Measurements from ENCODE around the gene NSD2. TPM values are rescaled to one million over a fixed set of nuclear protein-coding genes. Genes with fewer than 3 reads are reported as not detected.
A peak's percentile ranks its signal among the peaks of the same experiment; 100 is the strongest.
"Not testable (repeated sequence)": the region's sequence is repeated elsewhere in the genome, so short reads cannot be mapped to it uniquely, and the experiment has no call there.

The NSD2 gene
- total and polyA plus RNA-seq, 4 donors, result 5.1 to 71.5 (median 11.6) TPM

DNA sequence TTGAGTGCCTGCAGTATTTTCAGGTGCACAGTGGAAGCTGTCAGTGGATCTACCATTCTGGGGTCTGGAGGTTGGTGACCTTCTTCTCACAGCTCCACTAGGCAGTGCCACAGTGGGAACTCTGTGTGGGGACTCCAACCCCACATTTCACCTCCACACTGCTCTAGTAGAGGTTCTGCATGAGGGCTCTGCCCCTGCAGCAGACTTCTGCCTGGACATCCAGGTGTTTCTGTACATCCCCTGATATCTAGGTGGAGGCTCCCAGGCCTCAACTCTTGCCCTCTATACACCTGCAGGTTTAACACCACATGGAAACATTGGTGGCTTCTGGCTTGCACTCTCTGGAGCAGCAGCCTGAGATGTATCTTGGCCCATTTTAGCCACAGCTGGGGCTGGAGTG is 154.6 kb downstream of the NSD2 start (continued):
- TF ChIP-seq, protein P1, sequence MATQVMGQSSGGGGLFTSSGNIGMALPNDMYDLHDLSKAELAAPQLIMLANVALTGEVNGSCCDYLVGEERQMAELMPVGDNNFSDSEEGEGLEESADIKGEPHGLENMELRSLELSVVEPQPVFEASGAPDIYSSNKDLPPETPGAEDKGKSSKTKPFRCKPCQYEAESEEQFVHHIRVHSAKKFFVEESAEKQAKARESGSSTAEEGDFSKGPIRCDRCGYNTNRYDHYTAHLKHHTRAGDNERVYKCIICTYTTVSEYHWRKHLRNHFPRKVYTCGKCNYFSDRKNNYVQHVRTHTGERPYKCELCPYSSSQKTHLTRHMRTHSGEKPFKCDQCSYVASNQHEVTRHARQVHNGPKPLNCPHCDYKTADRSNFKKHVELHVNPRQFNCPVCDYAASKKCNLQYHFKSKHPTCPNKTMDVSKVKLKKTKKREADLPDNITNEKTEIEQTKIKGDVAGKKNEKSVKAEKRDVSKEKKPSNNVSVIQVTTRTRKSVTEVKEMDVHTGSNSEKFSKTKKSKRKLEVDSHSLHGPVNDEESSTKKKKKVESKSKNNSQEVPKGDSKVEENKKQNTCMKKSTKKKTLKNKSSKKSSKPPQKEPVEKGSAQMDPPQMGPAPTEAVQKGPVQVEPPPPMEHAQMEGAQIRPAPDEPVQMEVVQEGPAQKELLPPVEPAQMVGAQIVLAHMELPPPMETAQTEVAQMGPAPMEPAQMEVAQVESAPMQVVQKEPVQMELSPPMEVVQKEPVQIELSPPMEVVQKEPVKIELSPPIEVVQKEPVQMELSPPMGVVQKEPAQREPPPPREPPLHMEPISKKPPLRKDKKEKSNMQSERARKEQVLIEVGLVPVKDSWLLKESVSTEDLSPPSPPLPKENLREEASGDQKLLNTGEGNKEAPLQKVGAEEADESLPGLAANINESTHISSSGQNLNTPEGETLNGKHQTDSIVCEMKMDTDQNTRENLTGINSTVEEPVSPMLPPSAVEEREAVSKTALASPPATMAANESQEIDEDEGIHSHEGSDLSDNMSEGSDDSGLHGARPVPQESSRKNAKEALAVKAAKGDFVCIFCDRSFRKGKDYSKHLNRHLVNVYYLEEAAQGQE (IDR thresholded peaks at IDR 0.05), result no peak
- TF ChIP-seq FOXA1 (IDR thresholded peaks at IDR 0.05) (no peak), GABPA (IDR thresholded peaks at IDR 0.05 in 1 of 2, conservative IDR thresholded peaks at IDR 0.05 in 1 of 2) (no peak)

DNA sequence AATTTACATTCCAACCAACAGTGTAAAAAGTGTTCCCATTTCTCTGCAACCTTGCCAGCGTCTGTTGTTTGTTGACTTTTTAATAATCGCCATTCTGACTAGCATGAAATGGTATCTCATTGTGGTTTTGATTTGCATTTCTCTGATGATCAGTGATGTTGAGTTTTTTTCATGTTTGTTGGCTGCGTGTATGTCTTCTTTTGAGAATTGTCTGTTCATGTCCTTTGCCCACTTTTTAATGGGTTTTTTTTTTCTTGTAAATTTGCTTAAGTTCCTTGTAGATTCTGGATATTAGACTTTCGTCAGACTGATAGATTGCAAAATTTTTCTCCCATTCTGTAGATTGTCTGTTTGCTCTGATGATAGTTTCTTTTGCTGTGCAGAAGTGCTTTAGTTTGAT is 155.9 kb downstream of the NSD2 start:
- H3K36me3 ChIP-seq (ENCODE audit: control insufficient read depth in 4 of 4, insufficient read depth in 3 of 4, low read depth in 1 of 4, low read length in 3 of 4); H3K9me3 ChIP-seq (ENCODE audit: control insufficient read depth in 4 of 4, low read length in 3 of 4); DNase-seq (ENCODE audit: low spot score); H3K4me1 ChIP-seq (ENCODE audit: control insufficient read depth in 4 of 4, insufficient read depth in 4 of 4, low read length in 3 of 4); H3K27ac ChIP-seq (ENCODE audit: low read depth in 1 of 2, low read length in 2 of 2); H3K9ac ChIP-seq (ENCODE audit: low read depth in 1 of 2, low read length in 2 of 2); H3K4me3 ChIP-seq (ENCODE audit: low read depth in 1 of 3, low read length in 3 of 3); H3K27me3 ChIP-seq (ENCODE audit: control insufficient read depth in 4 of 4, insufficient read depth in 4 of 4, low read length in 3 of 4): not testable (repeated sequence)
- WGBS, result 80% methylated on average over 4 of the region's 4 CpGs

DNA sequence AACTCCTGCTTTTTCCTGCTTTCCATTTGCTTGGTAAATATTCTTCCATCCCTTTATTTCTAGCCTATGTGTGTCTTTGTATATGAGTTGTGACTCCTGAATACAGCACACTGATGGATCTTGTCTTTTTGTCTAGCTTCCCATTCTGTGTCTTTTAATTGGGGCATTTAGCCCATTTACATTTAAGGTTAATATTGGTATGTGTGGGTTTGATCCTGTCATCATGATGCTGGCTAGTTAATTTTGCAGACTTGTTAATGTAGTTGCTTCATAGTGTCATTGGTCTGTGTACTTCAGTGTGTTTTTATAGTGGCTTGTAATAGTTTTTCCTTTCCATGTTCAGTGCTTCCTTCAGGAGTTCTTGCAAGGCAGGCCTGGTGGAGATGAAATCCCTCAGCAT is 160.0 kb downstream of the NSD2 start:
- H3K27me3 ChIP-seq (ENCODE audit: control insufficient read depth in 4 of 4, insufficient read depth in 4 of 4, low read length in 3 of 4); H3K9ac ChIP-seq (ENCODE audit: low read depth in 1 of 2, low read length in 2 of 2); DNase-seq (ENCODE audit: low spot score); H3K4me3 ChIP-seq (ENCODE audit: low read depth in 1 of 3, low read length in 3 of 3); H3K36me3 ChIP-seq (ENCODE audit: control insufficient read depth in 4 of 4, insufficient read depth in 3 of 4, low read depth in 1 of 4, low read length in 3 of 4); H3K27ac ChIP-seq (ENCODE audit: low read depth in 1 of 2, low read length in 2 of 2); H3K9me3 ChIP-seq (ENCODE audit: control insufficient read depth in 4 of 4, low read length in 3 of 4); H3K4me1 ChIP-seq (ENCODE audit: control insufficient read depth in 4 of 4, insufficient read depth in 4 of 4, low read length in 3 of 4): not testable (repeated sequence)

Small RNAs within 50 kb of the gene (small RNA-seq; reads per million reads assigned to genes)
- gene SCARNA22, result 155 reads per million, percentile 98 among the genes with 10 or more reads in this experiment

Other genes with a start within 250 kb of the NSD2 start
- 1 to 10 TPM in 1 of 2 donors, under 1 TPM in 1; 0.51 to 1.4 TPM for gene FAM53A, start 187.1 kb upstream of the NSD2 start, total RNA-seq
- gene FAM53A, start 187.1 kb upstream of the NSD2 start, polyA plus RNA-seq, result 1 to 10 TPM in 1 of 2 donors, under 1 TPM in 1; 0.44 to 2.2 TPM
- 10 to 100 TPM; 14.7 to 64.4 TPM for gene SLBP, start 159.1 kb upstream of the NSD2 start, total RNA-seq
- gene SLBP, start 159.1 kb upstream of the NSD2 start, polyA plus RNA-seq, result 10 to 100 TPM; 15.1 to 19.6 TPM
- gene TMEM129, start 150.1 kb upstream of the NSD2 start, total RNA-seq, result 10 to 100 TPM; 15.9 to 37.0 TPM
- 10 to 100 TPM; 12.2 to 27.7 TPM for gene TMEM129, start 150.1 kb upstream of the NSD2 start, polyA plus RNA-seq
- 10 to 100 TPM in 1 of 2 donors, 1 to 10 TPM in 1; 4.9 to 38.9 TPM for gene TACC3, start 149.9 kb upstream of the NSD2 start, total RNA-seq
- gene TACC3, start 149.9 kb upstream of the NSD2 start, polyA plus RNA-seq, result 1 to 10 TPM; 1.4 to 6.1 TPM
- gene FGFR3, start 78.1 kb upstream of the NSD2 start, total RNA-seq, result 10 to 100 TPM; 39.1 to 40.0 TPM
- gene FGFR3, start 78.1 kb upstream of the NSD2 start, polyA plus RNA-seq, result 10 to 100 TPM in 1 of 2 donors, 1 to 10 TPM in 1; 5.6 to 19.1 TPM
- gene LETM1, start 15.2 kb upstream of the NSD2 start, total RNA-seq, result 10 to 100 TPM; 31.0 to 46.9 TPM
- gene LETM1, start 15.2 kb upstream of the NSD2 start, polyA plus RNA-seq, result 10 to 100 TPM; 12.2 to 17.3 TPM
- 10 to 100 TPM; 10.1 to 11.8 TPM for gene NELFA, start 137.6 kb downstream of the NSD2 start, total RNA-seq
- 1 to 10 TPM; 7.1 to 8.5 TPM for gene NELFA, start 137.6 kb downstream of the NSD2 start, polyA plus RNA-seq
- under 1 TPM; 0.08 to 0.09 TPM for gene NAT8L, start 187.9 kb downstream of the NSD2 start, total RNA-seq
- gene NAT8L, start 187.9 kb downstream of the NSD2 start, polyA plus RNA-seq, result under 1 TPM in 1 of 2 donors, not detected in 1; 0.07 TPM

Data from liver (tissue), 10 donors.